Endothelial cell of umbilical vein (primary cell): ENCODE results near the gene ADAMTS6. TPM values are rescaled to one million over a fixed set of nuclear protein-coding genes. Genes with fewer than 3 reads are reported as not detected.
A peak's percentile ranks its signal among the peaks of the same experiment; 100 is the strongest.
"Not testable (repeated sequence)": the region's sequence is repeated elsewhere in the genome, so short reads cannot be mapped to it uniquely, and the experiment has no call there.

Source experiments
- BruUV-seq: library from RNA; stranded (reverse); fragments of 400-500 nt; replicated peaks from 2 replicates; lab custom pipeline; 2021; lab: Mats Ljungman, UMichigan
- CTCF ChIA-PET: fragments of 300-600, 350-600 bp; sonication (Branson Sonifier 250); formaldehyde crosslinking; loops from one replicate; lab custom pipeline; 2021; ENCODE audit warnings: antibody characterized with exemption, inconsistent platforms; lab: Charles Lee
- POLR2A ChIA-PET: fragments of 300-600, 350-600 bp; sonication (Branson Sonifier 250); formaldehyde crosslinking; loops from one replicate; lab custom pipeline; 2021; ENCODE audit warnings: antibody characterized with exemption, inconsistent platforms; lab: Charles Lee
- DNase-seq: peaks from one replicate; pipeline ENCODE4 v3.0.0-alpha.2; 2011; ENCODE audit warnings: low read depth, low spot score
- FAIRE-seq: peaks from 2 replicates; lab custom pipeline; 2011; peaks lifted over from hg19 to GRCh38; lab: Jason Lieb, UNC
- H2AFZ ChIP-seq: 2 replicates; pipeline ENCODE4 v1.6.0; 2012; ENCODE audit warnings: low read depth, low read length, control low read depth, inconsistent platforms
- H3K27ac ChIP-seq: 2 replicates; pipeline ENCODE4 v1.5.1; 2011; ENCODE audit warnings: low read depth, mild to moderate bottlenecking, control low read depth, low read length, moderate library complexity; ENCODE audit not compliant: insufficient read depth
- H3K27me3 ChIP-seq, 2 experiments: 2 replicates each; pipeline versions ENCODE4 v1.6.0 to v1.6.1; 2011; ENCODE audit warnings: low read length in 2 of 2, mixed read lengths in 1 of 2; ENCODE audit not compliant: control insufficient read depth in 2 of 2, insufficient read depth in 2 of 2
- H3K36me3 ChIP-seq, 2 experiments: 2 replicates in 1 of 2; 3 replicates in 1 of 2; pipeline ENCODE4 v1.5.1; 2011; ENCODE audit warnings: low read length in 2 of 2, mild to moderate bottlenecking in 1 of 2, moderate library complexity in 1 of 2; ENCODE audit not compliant: control insufficient read depth in 2 of 2, insufficient read depth in 2 of 2; ENCODE audit errors: extremely low read depth in 1 of 2
- H3K4me1 ChIP-seq: 3 replicates; pipeline ENCODE4 v1.5.1; 2011; ENCODE audit warnings: mild to moderate bottlenecking, low read length; ENCODE audit not compliant: control insufficient read depth, insufficient read depth; ENCODE audit errors: extremely low read depth
- H3K4me2 ChIP-seq: 2 replicates; pipeline ENCODE4 v1.6.1; 2011; ENCODE audit warnings: low read length, control low read depth, mixed read lengths; ENCODE audit not compliant: insufficient read depth
- H3K4me3 ChIP-seq, 3 experiments: fragments of 200-600 bp in 1 of 3; sonication (generic), shearing (Covaris generic) in 1 of 3; replicated peaks in 1 of 3; 2 replicates each; pipeline ENCODE4 v1.5.1; 2011 to 2016; ENCODE audit warnings: control low read depth in 3 of 3, low read length in 3 of 3, mild to moderate bottlenecking in 2 of 3, inconsistent platforms in 1 of 3, low read depth in 1 of 3, moderate library complexity in 1 of 3; ENCODE audit not compliant: insufficient read depth in 1 of 3
- H3K79me2 ChIP-seq: 2 replicates; pipeline ENCODE4 v1.6.0; 2012; ENCODE audit warnings: low read length, inconsistent platforms; ENCODE audit not compliant: control insufficient read depth, insufficient read depth
- H3K9ac ChIP-seq: replicated peaks from 2 replicates; pipeline ENCODE3; 2011; ENCODE audit warnings: low read length, control low read depth; ENCODE audit not compliant: insufficient read depth; ENCODE audit errors: extremely low read depth
- H3K9me1 ChIP-seq: replicated peaks from 3 replicates; pipeline ENCODE4 v1.6.0; 2011; ENCODE audit warnings: mild to moderate bottlenecking, low read length; ENCODE audit not compliant: control insufficient read depth, insufficient read depth; ENCODE audit errors: extremely low read depth
- H3K9me3 ChIP-seq: replicated peaks from 2 replicates; pipeline ENCODE4 v1.5.1; 2012; ENCODE audit warnings: low read length, inconsistent platforms; ENCODE audit not compliant: control insufficient read depth, insufficient read depth
- H4K20me1 ChIP-seq: replicated peaks from 2 replicates; pipeline ENCODE3; 2011; ENCODE audit warnings: mild to moderate bottlenecking, low read length; ENCODE audit not compliant: control insufficient read depth, insufficient read depth; ENCODE audit errors: extremely low read depth
- EZH2 ChIP-seq: IDR thresholded peaks from 2 replicates; pipeline ENCODE4 v1.6.1; 2012; ENCODE audit warnings: borderline replicate concordance, low read depth, mild to moderate bottlenecking, moderate library complexity, low read length, inconsistent platforms; ENCODE audit not compliant: severe bottlenecking
- FOS ChIP-seq: IDR thresholded peaks from 2 replicates; pipeline ENCODE4 v1.6.1; 2011; ENCODE audit warnings: mild to moderate bottlenecking, low read length, moderate library complexity, borderline replicate concordance; ENCODE audit not compliant: insufficient read depth
- GATA2 ChIP-seq: IDR thresholded peaks from 2 replicates; pipeline ENCODE4 v1.7.0; 2011; ENCODE audit warnings: low read depth, mild to moderate bottlenecking, moderate library complexity, mixed read lengths, low read length; ENCODE audit not compliant: insufficient read length, insufficient read depth
- JUN ChIP-seq: IDR thresholded peaks from 2 replicates; pipeline ENCODE4 v1.6.1; 2011; ENCODE audit warnings: borderline replicate concordance, low read depth; ENCODE audit not compliant: insufficient read length, insufficient read depth
- MAX ChIP-seq: IDR thresholded peaks from 2 replicates; pipeline ENCODE4 v1.6.1; 2011; ENCODE audit not compliant: insufficient read depth, insufficient read length
- POLR2AphosphoS5 ChIP-seq: IDR thresholded peaks from 2 replicates; pipeline ENCODE4 v1.6.1; 2012; ENCODE audit warnings: low read depth, mild to moderate bottlenecking, control low read depth, low read length, moderate library complexity; ENCODE audit not compliant: insufficient read depth
- dilution Hi-C: fragments of 300-500 bp; cut with MboI; formaldehyde crosslinking; loops from one replicate; pipeline ENCODE4 v1.15.0; 2019; ENCODE audit warnings: low sequenced_read_pairs; ENCODE audit not compliant: extremely low pct_ligation_motif_present
- intact Hi-C: fragments of 100-400 bp; cut with micrococcal nuclease; formaldehyde crosslinking; loops from one replicate; pipeline ENCODE4 v1.10.0; 2022
- polyA plus RNA-seq, 4 experiments: library from polyadenylated mRNA; depleted of rRNA in 3 of 4; stranded (reverse) in 3 of 4; unstranded in 1 of 4; fragments of >200 nt; gene quantifications; 2 replicates each; pipeline versions ENCODE4 v1.2.1 to v1.2.3, GENCODE V29; 2011 to 2012; ENCODE audit warnings: missing spikeins in 1 of 4
- total RNA-seq: library from RNA; stranded (reverse); gene quantifications from 2 replicates; pipeline ENCODE4 v1.2.3, GENCODE V29; 2021

Gene ADAMTS6
- total and polyA plus RNA-seq, 2 donors (not counting 3 experiments of a cell fraction or from before 2014, with no cell fraction given), result 20.4 to 43.4 TPM

DNA sequence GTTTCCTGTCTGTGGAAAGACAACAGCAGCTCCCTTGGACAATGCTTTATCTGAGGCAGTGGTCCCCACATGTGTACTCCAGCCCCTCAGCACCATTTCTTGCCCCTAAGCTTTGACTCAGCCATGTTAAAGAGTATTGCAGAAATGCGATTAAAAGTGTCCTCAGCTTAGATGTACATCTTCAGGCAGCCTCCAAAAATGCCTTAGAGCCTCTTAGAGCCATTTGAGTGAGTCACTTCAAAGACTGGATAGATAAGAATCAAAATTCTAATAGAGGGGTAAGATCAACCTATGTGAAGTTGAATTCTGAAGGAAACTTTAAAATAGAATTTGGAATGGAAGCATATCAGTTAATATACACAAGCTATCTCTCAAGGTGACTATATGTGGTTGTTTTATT, 296.3 kb downstream of the ADAMTS6 start:
- POLR2A ChIA-PET, result no interaction called here
- H3K9me3 ChIP-seq, result no peaks in the 10 kb centered on the region
- no TSS peak for BruUV-seq
- no peaks in the 10 kb centered on the region for H3K9me1 ChIP-seq
- no peaks in the 10 kb centered on the region for H3K79me2 ChIP-seq
- H3K4me3 ChIP-seq, result no peak overlapping the region
- intact Hi-C loops (no loop called here), dilution Hi-C loops (no loop called here)
- no peak overlapping the region for H2AFZ ChIP-seq
- peaks cover 35% of the 10 kb centered on the region for H3K4me1 ChIP-seq
- CTCF ChIA-PET, result no interaction called here
- H3K4me2 ChIP-seq, result no peak overlapping the region
- FAIRE-seq (no peak), DNase-seq (no peak)
- H4K20me1 ChIP-seq, result no peaks in the 10 kb centered on the region
- no peak overlapping the region for H3K27ac ChIP-seq
- H3K9ac ChIP-seq, result no peak overlapping the region
- TF ChIP-seq MAX (no peak), JUN (no peak), POLR2AphosphoS5 (no peak), EZH2 (no peak), GATA2 (peak; percentile 51)
- no peaks in the 10 kb centered on the region for H3K27me3 ChIP-seq
- peaks cover 0 to 7% of the 10 kb centered on the region in 2 experiments for H3K36me3 ChIP-seq

- H3K9me3 ChIP-seq, result no peaks in the 10 kb centered on the region
- no TSS peak for BruUV-seq
- no peaks in the 10 kb centered on the region for H3K79me2 ChIP-seq
- H3K4me3 ChIP-seq, result no peak overlapping the region
- H3K27ac ChIP-seq, result no peak overlapping the region
- H3K9me1 ChIP-seq, result no peaks in the 10 kb centered on the region
- no peaks in the 10 kb centered on the region for H4K20me1 ChIP-seq
- TF ChIP-seq FOS (no peak), POLR2AphosphoS5 (no peak)
- peaks cover 35% of the 10 kb centered on the region for H3K4me1 ChIP-seq
- FAIRE-seq (no peak), DNase-seq (no peak)
- dilution Hi-C loops, result no loop called here
- no peaks in the 10 kb centered on the region for H3K27me3 ChIP-seq
- ChIA-PET POLR2A (no interaction called here), CTCF (no interaction called here)
- no peak overlapping the region for H3K9ac ChIP-seq
- intact Hi-C loops, result no loop called here
- H3K36me3 ChIP-seq, result peaks cover 0 to 7% of the 10 kb centered on the region in 2 experiments
- no peak overlapping the region for H3K4me2 ChIP-seq
- no peak overlapping the region for H2AFZ ChIP-seq
Observed at GRCh38 chr5:65184780-65185179, 296.9 kb downstream of the ADAMTS6 start.

- FAIRE-seq, H3K27ac ChIP-seq, H3K9me3 ChIP-seq, H3K4me1 ChIP-seq, H3K79me2 ChIP-seq, DNase-seq, intact Hi-C loops, H2AFZ ChIP-seq, POLR2A ChIA-PET, H3K4me3 ChIP-seq, BruUV-seq, dilution Hi-C loops, H3K4me2 ChIP-seq, H4K20me1 ChIP-seq, H3K9ac ChIP-seq, H3K27me3 ChIP-seq, H3K9me1 ChIP-seq, H3K36me3 ChIP-seq: not testable (repeated sequence)
- CTCF ChIA-PET, result interaction anchor here (0.6 kb wide), 1 partner anchor 165 kb away, joined by 3 read pairs; no protein-coding TSS in a partner anchor
Observed at GRCh38 chr5:65174231-65174630, 307.5 kb downstream of the ADAMTS6 start.
